NCI-H146 treated with DMSO at 0.1 percent for 48 hours (cell line): ENCODE measurements around the gene BCAS4.
"Not testable (repeated sequence)": the region's sequence is repeated elsewhere in the genome, so short reads cannot be mapped to it uniquely, and the experiment has no call there.

Experiments used
- DNase-seq: peaks from one replicate; lab custom pipeline; 2025; ENCODE audit not compliant: unreplicated experiment; lab: John Stamatoyannopoulos, UW

BCAS4 gene

DNA sequence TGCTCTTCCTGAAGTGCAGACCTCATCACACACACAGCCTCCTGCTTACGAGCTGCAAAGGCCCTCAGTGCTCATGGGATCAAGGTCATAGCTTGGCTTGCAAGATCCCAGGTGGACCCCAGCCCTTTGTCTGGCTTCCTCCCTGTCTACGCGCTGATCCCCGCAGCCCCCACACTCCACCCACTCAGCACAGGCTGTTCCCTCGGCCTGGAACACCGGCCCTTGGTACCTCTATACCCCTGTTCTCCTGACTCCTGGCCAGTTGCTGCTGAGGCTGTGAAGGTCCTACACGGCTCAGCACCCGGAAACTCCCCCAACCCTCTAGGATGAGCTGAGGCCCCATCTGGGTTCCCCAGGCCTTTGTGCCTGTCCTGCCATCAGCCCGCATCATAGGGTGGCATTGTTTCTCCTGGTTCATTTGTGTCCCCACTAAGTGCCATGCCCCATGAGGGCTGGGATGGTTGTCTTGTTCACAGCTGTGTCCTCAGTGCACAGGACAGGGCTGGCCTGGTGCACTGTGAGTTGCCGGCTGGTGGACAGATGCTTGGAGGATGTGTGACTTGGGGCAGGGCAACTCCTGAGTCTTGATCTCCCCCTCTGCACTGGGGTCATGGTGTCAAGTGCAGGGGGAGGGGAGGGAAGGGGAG is 79.4 kb downstream of the BCAS4 start:
- no peak for DNase-seq

DNA sequence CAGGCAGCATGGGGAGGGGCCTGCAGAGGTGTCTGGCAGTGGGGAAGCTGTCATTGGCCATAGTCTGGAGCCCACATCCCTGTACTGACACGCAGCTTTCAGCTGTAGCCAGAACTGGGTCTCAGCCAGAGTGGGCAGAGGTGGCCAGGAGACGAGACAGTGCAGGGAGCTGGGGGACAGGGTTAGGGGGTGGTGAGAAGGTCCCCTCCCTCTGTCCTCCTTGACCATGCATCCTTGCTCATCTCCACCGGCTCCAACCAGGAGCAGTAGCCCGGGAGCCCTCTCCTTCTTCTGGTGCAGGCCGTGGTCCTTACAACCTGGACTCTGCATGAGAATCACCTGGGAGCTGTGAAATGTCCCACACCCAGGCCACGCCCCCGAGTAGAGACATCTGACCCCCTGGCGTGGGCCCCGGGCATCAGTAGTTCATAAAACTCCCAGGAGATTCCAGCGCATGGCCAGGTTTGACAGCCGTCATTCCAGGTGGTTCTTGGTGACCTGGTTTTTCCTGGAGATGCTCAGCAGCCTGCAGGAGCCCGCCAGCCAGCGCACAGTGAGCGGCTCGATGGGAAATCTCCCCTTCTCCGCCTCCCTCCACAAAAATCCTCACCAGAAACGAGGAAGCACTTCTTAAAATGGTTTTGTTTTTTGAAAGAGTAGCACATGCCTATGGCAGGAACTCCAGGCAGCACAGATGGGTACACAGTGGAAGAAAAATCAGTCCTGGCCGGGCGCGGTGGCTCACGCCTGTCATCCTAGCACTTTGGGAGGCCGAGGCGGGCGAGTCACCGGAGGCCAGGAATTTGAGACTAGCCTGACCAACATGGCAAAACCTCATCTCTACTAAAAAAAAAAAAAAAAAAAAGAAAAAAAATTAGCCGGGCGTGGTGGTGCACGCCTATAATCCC is 80.2 kb downstream of the BCAS4 start:
- DNase-seq = no peak

DNA sequence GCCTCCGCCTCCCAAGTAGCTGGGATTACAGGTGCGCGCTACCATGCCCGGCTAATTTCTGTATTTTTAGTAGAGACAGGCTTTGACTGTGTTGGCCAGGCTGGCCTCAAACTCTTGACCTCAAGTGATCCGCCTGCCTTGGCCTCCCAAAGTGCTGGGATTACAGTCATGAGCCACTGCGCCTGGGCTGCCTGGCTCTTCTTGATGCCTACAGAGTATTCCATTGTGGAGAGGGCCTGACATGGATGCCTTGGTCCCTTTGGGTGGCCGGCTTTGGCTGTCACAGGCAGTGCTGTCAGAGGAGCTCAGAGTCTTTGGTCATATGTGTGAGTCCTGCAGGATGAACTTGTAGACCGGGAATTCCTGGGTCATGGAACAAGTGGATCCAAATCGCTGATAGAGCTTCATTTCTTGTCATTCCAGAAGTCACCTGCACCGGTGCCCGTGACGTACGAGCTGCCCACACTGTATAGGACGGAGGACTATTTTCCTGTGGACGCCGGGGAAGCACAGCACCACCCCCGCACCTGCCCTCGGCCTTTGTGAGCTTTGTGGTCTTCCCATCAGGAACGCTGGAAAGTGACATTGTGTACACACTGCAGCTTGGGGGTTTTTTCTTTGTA is 81.3 kb downstream of the BCAS4 start:
- DNase-seq = no peak

DNA sequence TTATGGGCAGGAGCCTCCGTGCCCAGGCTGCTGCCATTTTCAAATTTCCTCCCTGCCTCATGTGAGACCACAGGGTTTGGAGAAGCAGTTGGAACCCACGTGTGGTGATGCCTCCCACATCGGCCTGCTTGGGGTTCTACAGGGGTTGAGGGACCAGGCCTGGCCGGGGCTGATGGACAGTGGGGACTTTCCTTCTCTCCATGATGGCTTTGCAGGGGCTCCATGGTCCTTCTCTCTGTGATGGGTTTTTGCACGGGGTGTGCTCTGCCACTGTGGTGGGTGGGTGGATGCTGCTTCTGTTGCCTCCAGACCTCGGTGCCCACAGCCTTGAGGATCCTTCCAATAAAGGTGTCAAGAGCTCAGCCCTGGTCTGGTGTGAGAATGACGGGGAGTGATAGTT is 82.0 kb downstream of the BCAS4 start:
- DNase-seq = no peak

DNA sequence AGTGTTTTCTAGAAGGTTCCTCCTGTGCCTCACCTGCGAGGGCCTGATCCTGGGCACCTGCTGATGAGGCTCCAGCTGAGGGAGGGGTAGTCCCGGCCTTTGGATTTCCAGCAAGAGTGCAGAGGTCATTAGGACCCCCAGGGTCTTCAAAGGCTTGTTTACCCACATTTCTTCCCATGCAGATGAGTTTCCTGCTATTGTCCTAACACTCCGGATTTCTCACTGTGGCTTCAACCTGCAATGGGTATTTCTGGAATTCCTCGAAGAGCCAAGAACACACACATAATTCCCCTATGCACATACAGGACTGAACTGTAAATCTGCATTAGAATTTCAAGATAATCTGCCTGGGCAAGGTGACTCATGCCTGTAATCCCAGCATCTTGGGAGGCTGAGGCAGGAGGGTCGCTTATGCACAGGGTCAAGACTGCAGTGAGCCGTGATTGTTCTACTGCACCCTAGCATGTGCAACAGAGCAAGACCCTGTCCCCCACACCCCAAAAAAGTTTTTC is 82.4 kb downstream of the BCAS4 start:
- DNase-seq = no peak

DNA sequence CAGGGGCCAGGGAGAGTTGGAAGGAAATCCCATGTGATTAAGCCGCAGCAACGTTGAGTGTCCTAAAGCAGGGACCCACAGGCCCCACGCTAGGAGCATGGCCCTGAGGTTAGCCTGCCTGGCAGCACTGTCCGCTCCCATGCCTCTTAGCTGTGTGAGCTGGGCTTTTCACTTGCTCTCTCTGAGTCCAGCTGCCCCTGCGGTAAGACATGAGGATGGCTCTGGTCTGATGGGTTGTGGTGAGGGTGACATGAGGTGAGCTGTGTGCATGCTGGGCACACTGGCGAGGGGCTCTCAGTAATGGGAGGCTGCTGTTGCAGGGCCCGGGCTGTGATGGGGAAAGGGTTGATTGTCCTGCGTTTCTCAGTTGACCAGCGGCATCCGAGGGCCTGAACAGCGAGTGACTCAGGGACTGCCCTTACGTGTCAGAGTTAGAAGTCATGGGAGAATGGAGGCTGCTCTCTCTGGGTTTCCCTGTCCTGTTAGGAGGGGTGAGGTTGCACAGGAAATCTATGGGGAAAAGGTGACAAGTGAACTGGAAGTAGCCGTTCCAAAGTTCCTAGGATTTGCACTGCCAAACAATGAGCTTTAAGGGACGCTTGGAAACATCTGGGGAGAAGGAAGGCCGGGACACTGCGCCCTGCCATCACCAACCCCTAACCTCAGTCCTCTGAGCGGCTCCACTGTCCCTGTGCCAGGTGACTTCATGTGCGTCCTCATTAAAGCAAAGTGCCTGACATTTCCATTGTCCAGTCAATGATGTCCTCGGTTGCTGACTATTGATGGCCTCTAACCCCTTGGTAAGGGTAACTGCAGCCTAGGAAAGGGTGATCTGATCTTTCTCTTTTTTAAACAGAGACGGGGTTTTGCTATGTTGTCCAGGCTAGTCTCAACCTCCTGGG is 85.0 kb downstream of the BCAS4 start:
- no peak for DNase-seq

DNA sequence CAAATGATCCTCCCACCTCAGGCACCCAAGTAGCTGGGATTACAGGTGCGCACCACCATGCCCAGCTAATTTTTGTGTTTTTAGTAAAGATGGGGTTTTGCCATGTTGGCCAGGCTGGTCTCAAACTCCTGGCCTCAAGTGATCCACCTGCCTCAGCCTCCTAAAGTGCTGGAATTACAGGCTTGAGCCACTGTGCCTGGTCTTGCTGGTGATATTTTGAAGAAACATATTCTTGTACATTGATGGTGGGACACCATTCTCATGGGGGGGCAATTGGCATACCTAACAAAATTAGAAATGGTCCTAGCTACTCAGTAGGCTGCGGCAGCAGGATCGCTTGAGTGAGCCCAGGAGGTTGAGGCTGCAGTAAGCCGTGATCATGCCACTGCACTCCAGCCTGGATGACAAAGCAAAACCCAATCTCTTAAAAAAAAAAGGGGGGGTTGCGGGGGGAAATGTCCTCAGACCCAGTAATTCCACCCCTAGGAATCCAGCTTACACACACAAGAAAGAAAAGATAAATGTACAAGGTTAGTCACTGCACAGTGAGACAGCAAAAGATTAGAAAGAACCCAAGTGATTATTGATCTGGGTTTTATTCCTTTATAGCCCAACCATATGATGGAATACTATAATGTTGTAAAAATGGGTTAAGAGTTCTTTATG is 87.0 kb downstream of the BCAS4 start:
- DNase-seq = not testable (repeated sequence)

DNA sequence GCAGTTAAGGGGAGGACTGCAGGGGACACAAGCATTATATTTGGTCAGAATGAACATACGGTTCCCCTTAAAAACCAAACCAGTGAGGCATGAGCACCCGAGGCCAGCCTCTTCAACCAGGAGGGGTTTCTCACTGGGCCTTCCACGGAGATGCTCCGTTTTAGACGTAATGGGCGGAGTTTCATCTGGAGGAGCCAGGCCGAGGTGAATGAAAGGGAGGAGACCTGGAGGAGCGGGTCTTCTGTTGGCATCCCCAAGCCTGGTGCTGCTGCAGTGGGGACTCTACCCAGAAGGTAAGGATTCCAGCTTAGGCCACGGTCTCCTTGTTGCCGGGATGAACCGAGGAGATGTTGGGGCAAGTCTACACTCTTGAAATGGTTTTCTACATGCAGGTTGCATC is 89.0 kb downstream of the BCAS4 start:
- no peak for DNase-seq

DNA sequence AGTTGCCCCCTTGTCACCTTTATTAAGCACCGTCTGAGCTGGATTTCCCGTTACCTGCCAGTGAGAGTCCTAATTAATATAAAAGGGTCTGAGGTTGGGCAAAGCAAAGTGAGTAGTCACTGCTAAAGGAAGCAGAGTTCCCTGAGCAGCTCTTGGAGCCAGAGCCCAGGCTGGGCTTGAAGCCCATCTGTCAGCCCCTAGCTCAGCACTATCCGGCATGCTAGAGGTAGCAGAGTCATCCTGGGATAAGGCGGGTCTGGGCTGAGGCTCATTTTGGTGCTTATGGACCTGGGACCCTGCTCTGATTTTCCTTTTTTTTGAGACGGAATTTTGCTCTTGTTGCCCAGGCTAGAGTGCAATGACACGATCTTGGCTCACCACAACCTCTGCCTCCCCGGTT is 90.2 kb downstream of the BCAS4 start:
- DNase-seq = no peak

DNA sequence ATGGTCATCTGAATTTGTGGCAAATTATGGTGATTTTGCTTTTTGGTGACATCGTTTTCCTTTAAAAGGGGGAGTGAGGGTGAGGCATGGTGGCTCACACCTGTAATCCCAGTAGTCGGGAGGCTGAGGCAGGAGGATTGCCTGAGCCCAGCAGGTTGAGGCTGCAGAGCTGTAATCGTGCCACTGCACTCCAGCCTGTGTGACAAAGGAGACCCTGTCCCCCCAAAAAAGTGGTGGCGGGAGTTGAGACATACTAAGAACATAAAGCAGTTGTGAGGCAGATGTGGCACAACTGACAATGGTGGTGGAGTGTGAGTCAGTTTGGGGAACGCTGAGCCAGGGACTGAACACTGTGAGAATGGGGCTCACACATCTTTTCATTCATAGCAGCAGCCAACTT is 90.9 kb downstream of the BCAS4 start:
- no peak for DNase-seq

DNA sequence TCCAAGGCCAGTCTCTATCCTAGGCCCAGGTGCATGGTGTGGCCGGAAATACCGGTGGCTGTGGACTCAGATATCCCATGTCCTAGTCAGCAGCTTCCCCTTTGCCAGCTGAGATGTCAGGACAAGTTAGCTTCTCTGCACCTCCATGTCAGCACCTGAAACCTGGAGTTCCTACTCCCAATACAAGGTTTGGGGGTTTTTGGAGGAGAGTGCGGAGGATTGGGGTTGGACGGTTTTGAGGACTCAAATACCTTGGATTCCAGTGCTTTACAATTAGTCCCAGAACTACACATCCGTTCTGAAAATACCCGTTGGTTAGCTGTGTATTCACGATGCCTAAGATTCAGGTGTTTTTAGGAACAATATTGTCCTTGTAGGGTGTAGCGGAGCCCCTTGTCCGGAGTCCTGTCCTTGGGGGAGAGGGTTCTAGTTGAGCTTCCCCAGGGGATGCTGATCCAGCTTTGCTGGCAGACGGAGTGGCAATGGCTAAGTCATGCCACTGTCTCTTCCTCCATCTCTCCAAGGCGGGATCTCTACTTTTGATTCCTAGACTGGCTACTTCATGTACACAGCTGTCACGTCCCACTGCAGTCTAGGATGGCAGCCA is 91.4 kb downstream of the BCAS4 start:
- DNase-seq = no peak

DNA sequence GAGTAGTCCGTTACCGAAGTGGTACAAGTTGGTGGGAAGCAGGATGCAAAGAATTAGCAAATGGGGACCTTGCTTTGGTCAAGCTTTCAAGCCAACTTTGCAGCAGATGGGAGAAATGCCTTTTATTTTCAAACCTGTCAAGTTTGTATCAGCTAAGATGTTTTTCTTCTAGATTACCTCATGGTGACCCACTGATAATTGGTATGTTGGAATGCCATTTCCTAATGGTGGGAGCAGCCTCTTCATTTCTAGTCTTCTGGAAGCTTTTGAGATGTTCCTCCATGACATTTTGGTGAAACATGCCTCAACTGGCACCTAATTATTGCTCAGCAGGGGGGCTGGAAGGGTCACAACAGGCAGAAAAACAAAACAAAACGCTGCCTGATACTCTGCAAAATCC is 92.7 kb downstream of the BCAS4 start:
- DNase-seq = no peak

DNA sequence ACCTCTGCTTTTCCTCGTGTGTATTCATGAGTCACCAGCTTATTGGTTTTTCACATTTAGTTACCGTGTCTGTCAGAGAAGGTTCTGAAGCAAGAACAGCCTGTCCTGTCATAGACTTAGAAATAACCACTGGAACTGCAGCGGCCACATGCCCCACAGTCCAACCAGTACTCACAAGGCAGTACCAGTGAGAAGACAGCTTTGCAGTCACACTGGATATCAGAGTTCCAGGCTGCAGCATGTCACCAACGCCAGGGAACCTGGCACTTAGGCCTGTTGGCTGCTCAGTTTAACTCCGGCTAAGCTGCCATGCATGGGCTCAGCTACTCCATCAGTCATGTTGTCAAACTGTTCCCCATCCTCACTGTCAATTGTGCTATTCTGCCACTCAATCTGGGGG is 96.3 kb downstream of the BCAS4 start:
- no peak for DNase-seq

DNA sequence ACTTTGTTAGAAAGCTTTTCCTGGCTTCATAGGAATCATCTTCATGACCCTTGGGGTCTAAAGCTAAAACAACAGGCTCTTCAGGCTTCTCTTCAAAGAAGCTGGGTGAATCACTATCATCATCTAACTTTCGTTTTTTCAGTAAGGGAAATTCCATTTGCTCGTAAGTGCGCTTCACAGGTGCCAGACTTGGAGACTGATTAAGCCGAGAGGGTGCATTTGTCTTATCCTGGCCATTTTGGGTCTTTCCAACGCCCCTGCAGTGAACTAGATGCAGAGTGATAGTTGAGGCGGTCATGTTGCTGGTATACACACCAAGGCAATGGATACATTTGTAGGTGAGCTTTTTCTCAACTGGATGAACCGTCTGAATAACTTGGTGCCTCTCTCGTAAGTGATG is 97.5 kb downstream of the BCAS4 start:
- no peak for DNase-seq

DNA sequence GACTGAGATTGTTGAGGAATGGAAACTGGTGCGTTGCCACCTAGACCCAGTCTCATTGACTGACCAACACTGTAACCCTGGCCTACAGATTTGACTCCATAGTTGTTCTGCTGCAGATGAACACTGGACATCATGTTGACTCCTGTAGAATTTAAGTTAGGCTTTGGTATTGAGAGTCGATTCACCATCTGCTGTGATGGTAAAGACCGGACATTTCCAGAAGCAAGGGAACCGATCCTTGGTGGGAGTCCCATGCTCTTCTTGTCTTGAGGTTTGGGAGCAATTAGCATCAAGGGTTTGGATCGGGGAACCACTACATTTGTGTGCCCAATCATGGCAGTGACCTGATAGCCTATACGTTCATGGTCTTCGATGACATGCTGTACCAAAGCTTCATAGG is 98.8 kb downstream of the BCAS4 start:
- no peak for DNase-seq

DNA sequence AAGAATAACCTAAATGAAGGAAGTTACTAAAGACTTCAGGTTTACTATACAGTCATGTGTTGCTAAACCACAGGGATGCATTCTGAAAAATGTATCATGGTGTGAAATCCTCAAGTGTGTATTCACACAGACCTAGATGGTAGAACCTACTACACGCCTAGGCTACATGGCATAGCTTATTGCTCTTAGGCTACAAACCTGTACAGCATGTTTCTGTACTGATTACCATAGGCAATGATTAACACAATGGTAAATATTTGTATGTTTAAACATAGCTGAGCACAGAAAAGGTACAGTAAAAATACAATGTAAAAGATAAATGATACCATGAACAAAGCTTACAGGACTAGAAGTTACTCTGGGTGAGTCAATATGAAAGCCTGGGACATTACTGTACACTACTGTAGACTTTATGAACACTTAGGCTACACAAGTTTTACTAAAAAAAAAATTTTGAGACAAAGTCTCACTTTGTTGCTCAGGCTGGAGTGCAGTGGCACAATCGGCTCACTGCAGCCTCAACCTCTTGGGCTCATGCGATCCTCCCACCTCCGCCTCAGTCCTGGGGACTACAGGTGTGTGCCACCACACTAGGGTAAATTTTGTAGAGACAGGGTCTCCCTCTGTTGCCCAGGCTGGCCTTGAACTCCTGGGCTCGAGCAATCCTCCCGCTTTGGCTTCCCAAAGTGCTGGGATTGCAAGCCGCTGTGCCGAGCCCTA is 100.4 kb downstream of the BCAS4 start:
- no peak for DNase-seq

DNA sequence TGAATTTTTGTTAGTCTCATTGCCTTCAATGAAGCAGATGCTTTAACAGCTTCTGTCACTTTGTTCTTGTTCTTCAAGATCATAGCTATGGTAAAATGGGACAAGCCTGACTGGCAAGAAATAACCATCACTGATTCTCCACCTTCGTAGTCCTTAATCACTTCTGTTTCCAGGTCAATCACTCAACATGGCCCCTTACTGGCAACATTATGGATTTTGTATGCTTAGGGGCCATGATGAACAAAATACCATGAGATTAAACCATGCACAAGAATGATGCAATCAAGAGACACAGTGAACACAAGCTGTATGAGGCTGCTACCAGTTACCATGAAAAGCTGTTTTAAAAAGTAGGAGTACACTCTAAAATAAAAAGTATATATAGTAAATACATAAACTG is 103.6 kb downstream of the BCAS4 start:
- no peak for DNase-seq

DNA sequence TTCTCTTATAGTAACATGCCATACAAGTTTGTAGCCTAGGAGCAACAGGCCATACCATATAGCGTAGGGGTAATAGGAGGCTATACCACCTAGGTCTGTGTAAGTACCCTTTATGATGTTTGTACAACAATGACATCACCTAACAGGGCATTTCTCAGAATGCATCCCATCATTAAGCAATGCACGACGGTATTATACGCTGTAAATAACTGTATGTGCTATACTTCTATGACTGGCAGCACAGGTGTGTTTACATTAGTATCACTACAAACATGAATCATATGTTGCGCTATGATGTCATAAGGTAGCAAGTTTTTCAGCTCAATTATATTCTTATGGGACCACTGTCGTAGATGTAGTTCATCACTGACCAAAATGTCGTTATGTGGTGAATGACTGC is 105.4 kb downstream of the BCAS4 start:
- no peak for DNase-seq

DNA sequence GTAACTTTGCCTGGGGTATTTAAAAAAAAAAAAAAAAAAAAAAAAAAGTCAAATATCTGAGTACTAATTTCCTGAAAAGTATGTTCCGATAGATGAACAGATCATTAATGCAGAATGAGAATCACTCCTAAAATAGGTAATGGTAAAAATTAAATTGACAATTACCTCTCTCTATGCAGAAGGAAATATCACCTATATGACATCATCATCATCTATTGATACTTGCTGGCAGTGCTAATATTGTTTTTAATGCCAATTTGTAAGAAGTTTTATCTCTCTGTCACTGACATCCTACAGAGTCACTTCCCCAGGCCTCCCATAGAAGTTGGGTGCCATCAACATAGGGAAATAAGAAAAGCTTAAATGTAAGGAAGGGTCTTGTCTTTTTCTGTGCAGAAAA is 106.4 kb downstream of the BCAS4 start:
- no peak for DNase-seq
